Activated naive CD8-positive, alpha-beta T cell treated with anti-CD3 and anti-CD28 coated beads, Interleukin-2, amount 10 ng/mL, durations not matched to agents 7 days and 5 days (primary cell): ENCODE data around the gene ADCY4. TPM values are rescaled to one million over a fixed set of nuclear protein-coding genes. Genes with fewer than 3 reads are reported as not detected.

ENCODE experiments used
- ATAC-seq: fragments of 150-1000 bp; cut with Tn5 transposase; one replicate; pipeline ENCODE4 v1.10.0; 2021; ENCODE audit warnings: low read depth, moderate library complexity
- POLR2A ChIA-PET: fragments of 350-600 bp; sonication (Branson Sonifier 250); formaldehyde crosslinking; loops from one replicate; lab custom pipeline; 2021; ENCODE audit warnings: antibody characterized with exemption; lab: Charles Lee
- DNase-seq: peaks from one replicate; pipeline ENCODE4 v3.0.0; 2021
- H3K27ac Mint-ChIP-seq: one replicate; pipeline ENCODE4 v1.8.0; 2022; ENCODE audit warnings: mild to moderate bottlenecking, mixed read lengths
- H3K27me3 Mint-ChIP-seq: one replicate; pipeline ENCODE4 v1.8.0; 2022; ENCODE audit warnings: mild to moderate bottlenecking, moderate library complexity, mixed read lengths
- H3K36me3 Mint-ChIP-seq: one replicate; pipeline ENCODE4 v1.8.0; 2021; ENCODE audit warnings: mild to moderate bottlenecking, mixed read lengths
- H3K4me1 Mint-ChIP-seq: one replicate; pipeline ENCODE4 v1.8.0; 2021; ENCODE audit warnings: mixed read lengths
- H3K4me3 Mint-ChIP-seq: one replicate; pipeline ENCODE4 v1.8.0; 2022; ENCODE audit warnings: mild to moderate bottlenecking, moderate library complexity, mixed read lengths
- H3K9me3 Mint-ChIP-seq: one replicate; pipeline ENCODE4 v1.8.0; 2021; ENCODE audit warnings: mixed read lengths
- total RNA-seq, 2 experiments: library from RNA; stranded (reverse); gene quantifications; one replicate each; pipeline ENCODE4 v1.2.3, GENCODE V29; 2021

ADCY4 gene
- total RNA-seq, 2 experiments from 2014 or later, result 4.4 to 6.3 TPM

DNA sequence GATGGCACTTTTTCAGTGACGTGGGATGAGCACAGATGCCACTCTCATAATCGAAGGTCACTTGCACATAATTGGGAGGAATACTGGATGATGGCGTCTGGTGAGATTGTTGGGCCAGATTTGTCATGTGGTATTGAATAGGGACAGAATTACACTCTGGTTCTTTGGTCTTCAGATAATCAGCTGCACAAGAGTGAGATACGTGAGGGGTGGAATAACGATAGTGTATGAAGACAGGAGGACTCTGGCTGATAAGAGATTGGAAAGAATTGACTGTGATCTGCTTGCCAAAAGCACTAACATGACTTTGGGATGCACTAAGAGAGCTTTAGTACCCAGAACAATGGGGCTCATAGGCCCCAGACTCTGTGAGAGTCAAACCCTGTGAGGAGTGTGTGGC is 56.4 kb downstream of the ADCY4 start:
- peaks cover 7% of the 10 kb centered on the region for H3K36me3 Mint-ChIP-seq
- POLR2A ChIA-PET, result interaction anchor here (5.4 kb wide), 1 partner anchor 12 kb away, joined by 19 read pairs; no protein-coding TSS in a partner anchor
- ATAC-seq (no peak), DNase-seq (no peak)
- peaks cover 32% of the 10 kb centered on the region for H3K4me1 Mint-ChIP-seq
- peaks cover 7% of the 10 kb centered on the region for H3K27me3 Mint-ChIP-seq
- H3K4me3 Mint-ChIP-seq, result no peak overlapping the region
- H3K27ac Mint-ChIP-seq, result no peak overlapping the region
- no peaks in the 10 kb centered on the region for H3K9me3 Mint-ChIP-seq

DNA sequence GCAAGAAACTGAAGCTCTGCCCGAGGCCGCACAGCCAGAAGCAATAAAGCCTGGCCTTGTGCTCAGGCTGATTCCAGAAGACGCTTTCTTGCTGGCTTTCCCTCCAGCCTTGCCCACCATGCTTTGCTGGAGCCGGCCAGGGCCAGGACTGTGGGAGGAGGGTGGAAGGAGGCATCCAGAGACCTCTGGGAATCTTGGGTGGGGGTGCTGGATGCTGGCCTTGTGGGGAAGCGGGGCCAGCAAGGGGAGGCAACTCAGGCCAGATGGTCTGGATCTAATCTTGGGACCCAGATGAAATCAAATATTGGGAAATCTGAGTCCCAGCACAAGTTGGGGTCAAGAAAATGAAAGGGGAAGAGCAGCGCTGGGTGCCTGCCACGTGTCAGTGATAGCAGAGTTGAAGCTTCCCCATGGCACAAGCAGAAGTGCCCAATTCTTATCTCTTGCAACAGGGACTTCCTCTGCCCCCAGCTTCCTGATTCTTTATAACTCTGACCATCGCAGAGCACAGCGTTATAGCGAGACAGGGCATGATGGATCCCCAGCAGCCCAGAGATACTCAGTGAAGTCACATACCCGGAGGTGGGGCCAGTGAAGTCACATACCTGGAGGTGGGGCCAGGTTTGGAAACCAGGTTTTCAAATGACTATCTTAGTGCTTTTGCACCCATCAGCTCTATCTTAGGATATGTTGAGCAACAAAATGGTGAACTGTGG is 57.1 kb downstream of the ADCY4 start:
- ATAC-seq, result no peak
- Mint-ChIP-seq H3K27me3 (peaks cover 7% of the 10 kb centered on the region), H3K4me1 (peaks cover 37% of the 10 kb centered on the region), H3K9me3 (no peaks in the 10 kb centered on the region), H3K36me3 (peaks cover 7% of the 10 kb centered on the region), H3K27ac (no peak overlapping the region), H3K4me3 (no peak overlapping the region)
- DNase-seq, result no peak
- POLR2A ChIA-PET, result interaction anchor here (0.5 to 5.4 kb wide), 2 partner anchors 12 to 30 kb away, joined by 4 to 19 read pairs; no protein-coding TSS in a partner anchor

DNA sequence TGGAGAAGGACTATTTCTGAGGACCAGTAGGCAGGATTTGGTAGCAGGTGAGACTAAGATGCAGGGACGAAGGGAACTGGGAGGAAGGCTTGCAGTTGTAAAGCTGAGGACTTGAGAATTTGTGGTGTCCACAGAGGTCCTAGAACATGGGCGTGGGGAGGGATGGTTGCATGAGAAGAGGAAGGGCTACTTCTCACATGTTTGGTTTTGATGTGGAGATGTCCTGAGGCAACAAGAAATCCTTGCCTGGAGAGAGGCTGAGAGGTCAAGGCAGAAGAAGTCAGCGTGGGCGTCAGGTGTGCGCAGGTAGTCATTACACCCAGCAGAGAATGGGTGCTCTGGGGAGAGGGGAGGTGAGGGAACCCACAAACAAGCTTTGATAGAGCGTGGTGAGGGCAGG is 57.8 kb downstream of the ADCY4 start:
- H3K4me3 Mint-ChIP-seq, result no peak overlapping the region
- peaks cover 44% of the 10 kb centered on the region for H3K4me1 Mint-ChIP-seq
- no peak for DNase-seq
- POLR2A ChIA-PET, result interaction anchor here (5.4 kb wide), 1 partner anchor 13 kb away, joined by 19 read pairs; no protein-coding TSS in a partner anchor
- H3K36me3 Mint-ChIP-seq, result peaks cover 7% of the 10 kb centered on the region
- no peak overlapping the region for H3K27ac Mint-ChIP-seq
- ATAC-seq, result no peak
- H3K27me3 Mint-ChIP-seq, result peaks cover 5% of the 10 kb centered on the region
- H3K9me3 Mint-ChIP-seq, result no peaks in the 10 kb centered on the region

GRCh38 chr14:24274101-24274543 is 60.7 kb downstream of the ADCY4 start:
- Mint-ChIP-seq H3K4me3 (peak overlapping the region; percentile 75), H3K27ac (peak overlapping the region; percentile 94), H3K27me3 (no peaks in the 10 kb centered on the region), H3K36me3 (peaks cover 6% of the 10 kb centered on the region), H3K4me1 (peaks cover 46% of the 10 kb centered on the region), H3K9me3 (no peaks in the 10 kb centered on the region)
- ATAC-seq (peak; percentile 9), DNase-seq (no peak)
- POLR2A ChIA-PET, result interaction anchor here (0.7 to 3.6 kb wide), 9 partner anchors 9 to 401 kb away, joined by 3 to 15 read pairs (median 4); partner anchors contain the start of gene TINF2

GRCh38 chr14:24273422-24273998 is 61.4 kb downstream of the ADCY4 start:
- H3K27me3 Mint-ChIP-seq, result no peaks in the 10 kb centered on the region
- peaks cover 6% of the 10 kb centered on the region for H3K36me3 Mint-ChIP-seq
- no peak overlapping the region for H3K4me3 Mint-ChIP-seq
- ATAC-seq (no peak), DNase-seq (no peak)
- POLR2A ChIA-PET, result interaction anchor here (0.7 to 3.6 kb wide), 5 partner anchors 16 to 44 kb away, joined by 3 to 15 read pairs (median 6); partner anchors contain the start of gene TINF2
- H3K27ac Mint-ChIP-seq, result peak overlapping the region; percentile 94
- no peaks in the 10 kb centered on the region for H3K9me3 Mint-ChIP-seq
- H3K4me1 Mint-ChIP-seq, result peaks cover 42% of the 10 kb centered on the region

GRCh38 chr14:24272467-24272866 is 62.4 kb downstream of the ADCY4 start:
- DNase-seq (no peak), ATAC-seq (no peak)
- Mint-ChIP-seq H3K36me3 (peaks cover 3% of the 10 kb centered on the region), H3K9me3 (no peaks in the 10 kb centered on the region), H3K27me3 (no peaks in the 10 kb centered on the region), H3K4me3 (peak overlapping the region; percentile 79), H3K4me1 (peaks cover 38% of the 10 kb centered on the region), H3K27ac (peak overlapping the region; percentile 97)
- POLR2A ChIA-PET, result interaction anchor here (1.2 to 3.5 kb wide), 6 partner anchors 11 to 158 kb away, joined by 3 to 66 read pairs (median 14); partner anchors contain the start of genes CBLN3, CIDEB, DHRS1 and KHNYN

GRCh38 chr14:24271834-24272263 is 63.0 kb downstream of the ADCY4 start:
- Mint-ChIP-seq H3K27ac (peak overlapping the region; percentile 97), H3K4me3 (peak overlapping the region; percentile 79), H3K4me1 (peaks cover 37% of the 10 kb centered on the region), H3K27me3 (no peaks in the 10 kb centered on the region), H3K9me3 (no peaks in the 10 kb centered on the region), H3K36me3 (peaks cover 6% of the 10 kb centered on the region)
- DNase-seq (no peak), ATAC-seq (no peak)
- POLR2A ChIA-PET, result interaction anchor here (0.9 to 3.5 kb wide), 15 partner anchors 8 to 159 kb away, joined by 3 to 66 read pairs (median 11); partner anchors contain the start of genes CBLN3, CIDEB, DHRS1 and KHNYN

DNA sequence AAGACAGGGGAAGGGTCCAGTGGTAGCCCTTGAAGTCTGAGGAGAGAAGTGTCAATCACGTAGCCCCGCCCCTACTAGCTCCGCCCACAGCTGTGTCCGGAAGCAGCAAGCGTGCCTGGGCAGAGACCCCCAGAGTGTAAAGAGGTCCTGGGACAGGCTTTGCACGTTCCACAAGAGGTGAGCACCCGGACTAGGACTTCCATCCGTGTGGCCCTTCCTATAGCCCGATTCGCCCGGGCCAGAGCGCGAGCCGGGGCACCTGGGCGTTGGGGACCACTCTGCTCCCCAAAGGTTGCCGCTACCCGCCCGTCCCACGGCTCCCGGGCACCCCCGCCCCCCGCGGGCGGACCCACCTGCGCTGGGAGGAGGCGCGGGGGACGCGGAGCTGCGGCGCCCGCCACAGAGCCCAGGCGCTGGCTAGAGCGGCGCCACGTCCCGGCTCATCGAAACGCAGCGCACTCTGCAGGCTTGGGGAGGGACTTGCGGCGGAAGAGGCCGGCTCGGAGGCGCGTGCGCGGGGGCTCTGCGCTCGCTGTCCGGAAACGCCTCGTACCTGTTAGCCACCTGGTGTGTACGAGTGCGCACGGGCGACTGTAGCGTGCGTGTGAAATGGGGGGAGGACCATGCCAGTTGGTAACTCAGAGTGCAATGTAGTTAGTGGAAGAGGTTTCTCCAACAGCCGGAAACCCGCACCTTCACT is 63.6 kb downstream of the ADCY4 start, which contains the start of gene RABGGTA:
TSS of gene RABGGTA (minus strand) at position 464 of the 700 bp plus-strand sequence. CDS start 482 bp downstream, outside the sequence.
- H3K36me3 Mint-ChIP-seq, result peaks cover 6% of the 10 kb centered on the region
- peak within 1 kb of the TSS; percentile 95 for H3K4me3 Mint-ChIP-seq
- ATAC-seq (peak; percentile 88), DNase-seq (peak; percentile 91)
- POLR2A ChIA-PET, result interaction anchor here (0.6 to 3.5 kb wide), 28 partner anchors 9 to 159 kb away, joined by 3 to 66 read pairs (median 4); partner anchors contain the start of genes CBLN3, CHMP4A, CIDEB and DCAF11
- H3K9me3 Mint-ChIP-seq, result no peaks in the 10 kb centered on the region
- peaks cover 37% of the 10 kb centered on the region for H3K4me1 Mint-ChIP-seq
- peak within 1 kb of the TSS; percentile 97 for H3K27ac Mint-ChIP-seq
- no peaks in the 10 kb centered on the region for H3K27me3 Mint-ChIP-seq

- Mint-ChIP-seq H3K27me3 (no peaks in the 10 kb centered on the region), H3K36me3 (peaks cover 6% of the 10 kb centered on the region), H3K4me3 (peak overlapping the region; percentile 95), H3K9me3 (no peaks in the 10 kb centered on the region), H3K4me1 (peaks cover 37% of the 10 kb centered on the region), H3K27ac (peak overlapping the region; percentile 97)
- ATAC-seq, result no peak
- DNase-seq, result no peak
- POLR2A ChIA-PET, result interaction anchor here (0.6 to 3.5 kb wide), 26 partner anchors 8 to 160 kb away, joined by 3 to 66 read pairs (median 6); partner anchors contain the start of genes CBLN3, CHMP4A, CIDEB and DCAF11
Observed at GRCh38 chr14:24270537-24271133, 64.2 kb downstream of the ADCY4 start.

DNA sequence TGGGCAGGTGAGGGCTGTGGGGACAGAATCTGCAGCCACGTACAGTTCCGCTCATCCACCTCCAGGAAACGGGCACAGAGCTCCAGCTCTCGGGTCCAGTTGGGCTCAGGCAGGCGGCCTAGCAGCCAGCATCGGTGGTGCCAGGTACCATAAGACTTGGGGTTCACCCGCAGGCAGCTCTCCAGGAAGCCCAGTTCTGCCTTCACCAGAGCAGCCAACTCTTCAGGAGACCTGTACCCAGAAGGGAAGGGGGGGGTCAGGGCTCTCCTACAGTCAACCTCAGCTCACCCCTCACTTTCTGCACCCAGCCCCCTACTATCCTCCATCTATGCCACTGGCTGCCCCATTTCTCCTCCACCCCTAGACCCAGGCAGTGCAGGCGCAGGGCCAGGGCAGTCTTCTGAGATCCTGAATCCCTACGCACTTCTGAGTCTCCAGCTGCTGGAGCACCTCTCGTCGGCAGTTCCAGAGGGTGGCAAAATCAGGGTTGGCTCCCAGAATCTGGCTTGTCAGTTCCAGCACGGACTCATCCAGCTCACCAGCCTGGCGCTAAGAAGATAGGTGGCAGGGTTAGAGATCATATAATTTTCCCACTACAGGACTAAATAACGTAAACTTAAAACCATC is 64.8 kb downstream of the ADCY4 start:
- ATAC-seq (no peak), DNase-seq (no peak)
- Mint-ChIP-seq H3K36me3 (peaks cover 6% of the 10 kb centered on the region), H3K9me3 (no peaks in the 10 kb centered on the region), H3K4me3 (peak overlapping the region; percentile 95), H3K27ac (peak overlapping the region; percentile 11), H3K4me1 (peaks cover 36% of the 10 kb centered on the region), H3K27me3 (no peaks in the 10 kb centered on the region)
- POLR2A ChIA-PET, result interaction anchor here (0.9 to 3.5 kb wide), 21 partner anchors 8 to 161 kb away, joined by 3 to 66 read pairs (median 5); partner anchors contain the start of genes CBLN3, CHMP4A, CIDEB and KHNYN

DNA sequence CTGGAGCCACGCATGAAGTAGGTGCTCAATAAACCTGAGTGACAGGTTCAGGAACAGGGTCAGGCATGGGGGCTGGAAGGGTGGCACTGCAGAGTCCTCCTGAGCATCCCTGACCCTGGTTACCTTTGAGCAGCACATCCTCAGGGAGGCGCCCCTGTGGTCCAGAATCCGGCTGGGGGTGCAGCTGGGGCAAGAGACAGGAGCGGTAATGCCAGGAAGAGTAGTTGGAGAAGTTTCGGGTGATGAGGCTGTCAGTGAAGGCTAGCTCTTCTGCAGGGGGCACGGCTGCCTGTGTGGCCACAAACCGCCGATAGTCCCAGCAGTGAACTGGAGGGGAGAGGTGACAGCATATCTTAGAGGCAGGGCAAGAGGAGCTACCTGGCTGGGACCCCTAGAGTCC is 65.5 kb downstream of the ADCY4 start:
- Mint-ChIP-seq H3K4me3 (no peak overlapping the region), H3K36me3 (peaks cover 6% of the 10 kb centered on the region), H3K27me3 (no peaks in the 10 kb centered on the region), H3K9me3 (no peaks in the 10 kb centered on the region), H3K27ac (peak overlapping the region; percentile 32), H3K4me1 (peaks cover 34% of the 10 kb centered on the region)
- no peak for DNase-seq
- POLR2A ChIA-PET, result interaction anchor here (0.5 to 3.5 kb wide), 5 partner anchors 17 to 74 kb away, joined by 3 to 66 read pairs (median 3); partner anchors contain the start of gene TINF2
- no peak for ATAC-seq
